Measurements from ENCODE around the gene VIP.

Gene VIP

GRCh38 chr6:152804150-152804549, 53.6 kb downstream of the VIP start:
- Histone ChIP-seq H3K9me3 (ENCODE audit: control insufficient read depth, low read length) (no peaks in the 10 kb centered on the region), H3K9ac (no peak overlapping the region), H3K27ac (no peak overlapping the region), H3K4me2 (ENCODE audit: low read length) (no peak overlapping the region), H2AFZ (no peak overlapping the region), H3K27me3 (ENCODE audit: control insufficient read depth, insufficient read depth, low read length) (no peaks in the 10 kb centered on the region), H3K79me2 (no peaks in the 10 kb centered on the region), H3K4me3 (ENCODE audit: low read depth, low read length) (no peak overlapping the region), H3K4me1 (no peaks in the 10 kb centered on the region), H3K36me3 (ENCODE audit: control insufficient read depth, insufficient read depth, low read length) (no peaks in the 10 kb centered on the region)
- TF ChIP-seq CTCF (IDR thresholded peaks at IDR 0.05): no peak
